Fibroblast of mammary gland (primary cell): ENCODE results near the gene OSBPL10.

Experiments
- DNase-seq: peaks from one replicate; pipeline ENCODE4 v3.0.0-alpha.2; 2010; ENCODE audit warnings: low read depth
- H3K4me3 ChIP-seq: 2 replicates; pipeline ENCODE4 v1.5.1; 2011; ENCODE audit warnings: low read depth, mild to moderate bottlenecking, low read length, moderate library complexity; ENCODE audit not compliant: control insufficient read depth
- TF ChIP-seq, protein P1 (sequence below): conservative IDR thresholded peaks from 2 replicates; pipeline ENCODE4 v1.5.1; 2011; ENCODE audit warnings: low read depth, low read length, inconsistent platforms; ENCODE audit not compliant: control insufficient read depth, insufficient read depth

OSBPL10 gene

GRCh38 chr3:31977736-31978135, 3.3 kb downstream of the OSBPL10 start:
- TF ChIP-seq, protein P1, sequence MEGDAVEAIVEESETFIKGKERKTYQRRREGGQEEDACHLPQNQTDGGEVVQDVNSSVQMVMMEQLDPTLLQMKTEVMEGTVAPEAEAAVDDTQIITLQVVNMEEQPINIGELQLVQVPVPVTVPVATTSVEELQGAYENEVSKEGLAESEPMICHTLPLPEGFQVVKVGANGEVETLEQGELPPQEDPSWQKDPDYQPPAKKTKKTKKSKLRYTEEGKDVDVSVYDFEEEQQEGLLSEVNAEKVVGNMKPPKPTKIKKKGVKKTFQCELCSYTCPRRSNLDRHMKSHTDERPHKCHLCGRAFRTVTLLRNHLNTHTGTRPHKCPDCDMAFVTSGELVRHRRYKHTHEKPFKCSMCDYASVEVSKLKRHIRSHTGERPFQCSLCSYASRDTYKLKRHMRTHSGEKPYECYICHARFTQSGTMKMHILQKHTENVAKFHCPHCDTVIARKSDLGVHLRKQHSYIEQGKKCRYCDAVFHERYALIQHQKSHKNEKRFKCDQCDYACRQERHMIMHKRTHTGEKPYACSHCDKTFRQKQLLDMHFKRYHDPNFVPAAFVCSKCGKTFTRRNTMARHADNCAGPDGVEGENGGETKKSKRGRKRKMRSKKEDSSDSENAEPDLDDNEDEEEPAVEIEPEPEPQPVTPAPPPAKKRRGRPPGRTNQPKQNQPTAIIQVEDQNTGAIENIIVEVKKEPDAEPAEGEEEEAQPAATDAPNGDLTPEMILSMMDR: no peak
- no peak overlapping the region for H3K4me3 ChIP-seq
- no peak for DNase-seq

DNA sequence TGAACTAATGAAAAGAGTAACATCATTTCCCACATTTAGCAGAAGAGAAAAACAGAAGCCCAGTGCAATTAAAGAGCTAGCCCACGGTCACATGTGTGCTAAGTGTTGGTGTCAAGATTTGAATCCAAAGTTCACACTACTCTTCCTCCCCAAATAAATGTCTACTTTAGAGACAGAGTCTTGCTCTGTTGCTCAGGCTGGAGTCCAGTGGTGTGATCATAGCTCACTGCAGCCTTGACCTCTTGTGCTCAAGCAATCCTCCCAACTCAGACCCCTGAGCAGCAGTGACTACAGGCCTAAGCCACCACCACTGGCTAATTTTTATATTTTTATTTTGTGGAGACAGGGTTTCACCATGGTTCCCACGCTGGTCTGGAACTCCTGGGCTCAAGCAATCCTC, 4.8 kb downstream of the OSBPL10 start:
- DNase-seq: no peak
- H3K4me3 ChIP-seq: no peak overlapping the region
- TF ChIP-seq, protein P1: no peak

- TF ChIP-seq, protein P1: no peak
- DNase-seq: no peak
- H3K4me3 ChIP-seq: no peak overlapping the region
These were observed 6.1 kb downstream of the OSBPL10 start for GRCh38 chr3:31974964-31975363.

GRCh38 chr3:31974471-31974870, 6.6 kb downstream of the OSBPL10 start:
- H3K4me3 ChIP-seq: no peak overlapping the region
- TF ChIP-seq, protein P1: no peak
- peak; percentile 47 for DNase-seq

- TF ChIP-seq, protein P1: no peak
- no peak for DNase-seq
- H3K4me3 ChIP-seq: no peak overlapping the region
These were observed 7.2 kb downstream of the OSBPL10 start for GRCh38 chr3:31973837-31974236.

DNA sequence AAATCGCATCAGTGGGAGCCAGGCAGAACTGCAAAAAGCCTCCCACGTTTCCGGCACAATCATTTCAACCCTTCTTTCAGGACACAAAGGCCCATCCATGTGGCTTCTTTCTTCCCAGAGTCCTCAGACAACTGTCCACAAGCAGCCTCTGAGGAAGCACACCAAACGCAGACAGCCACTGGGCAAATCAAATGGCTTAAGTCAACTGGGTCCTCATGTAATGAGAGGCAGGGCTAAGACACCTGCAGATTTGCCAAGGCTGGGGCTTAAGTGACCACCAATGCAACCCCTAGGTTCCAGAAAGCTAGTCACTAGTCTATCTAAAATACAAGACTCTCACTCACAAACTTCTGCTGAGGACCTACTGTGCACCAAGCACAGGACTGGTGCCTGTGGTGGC, 8.0 kb downstream of the OSBPL10 start:
- no peak overlapping the region for H3K4me3 ChIP-seq
- DNase-seq: no peak
- TF ChIP-seq, protein P1: no peak

GRCh38 chr3:31971607-31972006, 9.5 kb downstream of the OSBPL10 start:
- H3K4me3 ChIP-seq: no peak overlapping the region
- TF ChIP-seq, protein P1: no peak
- DNase-seq: no peak
